IMR-90 (cell line): Measurements from ENCODE around the gene NPFFR1. TPM values are rescaled to one million over a fixed set of nuclear protein-coding genes. Genes with fewer than 3 reads are reported as not detected.

Source experiments
- ATAC-seq: fragments of 200-7000 bp; cut with Tn5 transposase; 2 replicates; pipeline ENCODE4 v1.9.1; 2020; ENCODE audit warnings: low read depth, mild to moderate bottlenecking, moderate library complexity
- BruUV-seq: library from RNA; stranded (reverse); fragments of 400-500 nt; replicated peaks from 2 replicates; lab custom pipeline; 2021; lab: Mats Ljungman, UMichigan
- CTCF ChIA-PET: fragments of 300-600 bp; formaldehyde crosslinking; extraction: SDS; loops from one replicate; lab custom pipeline; 2021; ENCODE audit warnings: antibody characterized with exemption; lab: Yijun Ruan, JAX
- POLR2A ChIA-PET: fragments of 300-600 bp; sonication (Branson Sonifier 250); formaldehyde crosslinking; loops from one replicate; lab custom pipeline; 2022; ENCODE audit warnings: antibody characterized with exemption; ENCODE audit not compliant: unreplicated experiment; lab: Charles Lee
- DNase-seq: peaks from one replicate; pipeline ENCODE4 v3.0.0; 2013
- H2AFZ ChIP-seq: replicated peaks from 2 replicates; pipeline ENCODE3; 2013; ENCODE audit warnings: low read length, mild to moderate bottlenecking; ENCODE audit not compliant: poor library complexity
- H2AK5ac ChIP-seq: 2 replicates; pipeline ENCODE4 v1.6.1; 2013; ENCODE audit warnings: low read depth, low read length, inconsistent platforms
- H2AK9ac ChIP-seq: replicated peaks from 2 replicates; pipeline ENCODE3; 2013; ENCODE audit warnings: mild to moderate bottlenecking, low read depth, low read length, moderate library complexity; ENCODE audit not compliant: poor library complexity
- H2BK120ac ChIP-seq: 2 replicates; pipeline ENCODE4 v1.6.1; 2013; ENCODE audit warnings: low read depth, low read length, inconsistent platforms
- H2BK15ac ChIP-seq: 3 replicates; pipeline ENCODE4 v1.6.1; 2013; ENCODE audit warnings: low read depth, low read length, inconsistent platforms
- H2BK20ac ChIP-seq: 2 replicates; pipeline ENCODE4 v1.6.1; 2013; ENCODE audit warnings: low read depth, mild to moderate bottlenecking, inconsistent platforms, low read length, moderate library complexity
- H2BK5ac ChIP-seq: 2 replicates; pipeline ENCODE4 v1.6.1; 2013; ENCODE audit warnings: mild to moderate bottlenecking, low read depth, low read length, inconsistent platforms; ENCODE audit not compliant: poor library complexity, severe bottlenecking
- H3K14ac ChIP-seq: replicated peaks from 2 replicates; pipeline ENCODE4 v1.6.1; 2013; ENCODE audit warnings: low read depth, low read length, inconsistent platforms
- H3K18ac ChIP-seq: 2 replicates; pipeline ENCODE4 v1.6.1; 2013; ENCODE audit warnings: low read depth, low read length, control low read depth
- H3K23ac ChIP-seq: 2 replicates; pipeline ENCODE4 v1.6.1; 2013; ENCODE audit warnings: low read depth, low read length, inconsistent platforms
- H3K27ac ChIP-seq: 2 replicates; pipeline ENCODE4 v1.5.1; 2013; ENCODE audit warnings: mild to moderate bottlenecking, control low read depth, low read length; ENCODE audit not compliant: insufficient read depth
- H3K27me3 ChIP-seq: 2 replicates; pipeline ENCODE4 v1.6.1; 2013; ENCODE audit warnings: low read length; ENCODE audit not compliant: control insufficient read depth, insufficient read depth
- H3K36me3 ChIP-seq: 2 replicates; pipeline ENCODE4 v1.6.1; 2013; ENCODE audit warnings: low read length, mixed read lengths; ENCODE audit not compliant: control insufficient read depth, insufficient read depth
- H3K4ac ChIP-seq: 2 replicates; pipeline ENCODE4 v1.6.1; 2013; ENCODE audit warnings: low read depth, low read length, inconsistent platforms
- H3K4me1 ChIP-seq: 2 replicates; pipeline ENCODE4 v1.6.1; 2013; ENCODE audit warnings: low read length, mixed read lengths; ENCODE audit not compliant: control insufficient read depth, insufficient read depth
- H3K4me2 ChIP-seq: 2 replicates; pipeline ENCODE4 v1.6.1; 2013; ENCODE audit warnings: low read depth, mild to moderate bottlenecking, control low read depth, low read length, moderate library complexity
- H3K4me3 ChIP-seq: 2 replicates; pipeline ENCODE4 v1.5.1; 2013; ENCODE audit warnings: low read depth, mild to moderate bottlenecking, control low read depth, low read length, moderate library complexity; ENCODE audit not compliant: insufficient read depth
- H3K56ac ChIP-seq: 2 replicates; pipeline ENCODE4 v1.6.1; 2013; ENCODE audit warnings: low read length, inconsistent platforms; ENCODE audit not compliant: insufficient read depth; ENCODE audit errors: extremely low read depth
- H3K79me1 ChIP-seq, 2 experiments: 2 replicates each; pipeline ENCODE4 v1.6.1; 2013; ENCODE audit warnings: low read length in 2 of 2, inconsistent platforms in 1 of 2, low read depth in 1 of 2
- H3K9ac ChIP-seq: 2 replicates; pipeline ENCODE4 v1.6.1; 2013; ENCODE audit warnings: low read depth, low read length, control low read depth
- H3K9me1 ChIP-seq: 2 replicates; pipeline ENCODE4 v1.6.1; 2013; ENCODE audit warnings: low read length, inconsistent platforms; ENCODE audit not compliant: insufficient read depth
- H3K9me3 ChIP-seq: 2 replicates; pipeline ENCODE4 v1.6.1; 2013; ENCODE audit warnings: low read length; ENCODE audit not compliant: control insufficient read depth, insufficient read depth
- H4K20me1 ChIP-seq: 2 replicates; pipeline ENCODE4 v1.6.1; 2013; ENCODE audit warnings: low read length, inconsistent platforms; ENCODE audit not compliant: insufficient read depth
- H4K5ac ChIP-seq: 2 replicates; pipeline ENCODE4 v1.6.1; 2013; ENCODE audit warnings: mild to moderate bottlenecking, low read depth, low read length, control low read depth
- H4K8ac ChIP-seq, 2 experiments: 2 replicates each; pipeline ENCODE4 v1.6.1; 2013; ENCODE audit warnings: low read depth in 2 of 2, low read length in 2 of 2, control low read depth in 1 of 2, inconsistent platforms in 1 of 2
- H4K91ac ChIP-seq: 2 replicates; pipeline ENCODE4 v1.6.1; 2013; ENCODE audit warnings: low read depth, low read length, inconsistent platforms; ENCODE audit not compliant: insufficient read depth
- CEBPB ChIP-seq: IDR thresholded peaks from 2 replicates; pipeline ENCODE4 v1.6.1; 2012; ENCODE audit warnings: low read depth, low read length, improper control_type of control experiment
- CHD1 ChIP-seq: IDR thresholded peaks from 2 replicates; pipeline ENCODE4 v1.6.1; 2012; ENCODE audit warnings: low read depth, low read length, improper control_type of control experiment
- CTCF ChIP-seq: conservative IDR thresholded peaks from 2 replicates; pipeline ENCODE4 v1.5.1; 2012; ENCODE audit warnings: mild to moderate bottlenecking, low read depth, low read length, improper control_type of control experiment
- MAFK ChIP-seq: IDR thresholded peaks from 2 replicates; pipeline ENCODE4 v1.6.1; 2012; ENCODE audit warnings: low read depth, low read length, improper control_type of control experiment
- MAZ ChIP-seq: IDR thresholded peaks from 2 replicates; pipeline ENCODE4 v1.6.1; 2012; ENCODE audit warnings: low read depth, mild to moderate bottlenecking, low read length, improper control_type of control experiment, moderate library complexity, borderline replicate concordance
- MXI1 ChIP-seq: IDR thresholded peaks from 2 replicates; pipeline ENCODE4 v1.6.1; 2012; ENCODE audit warnings: low read depth, mild to moderate bottlenecking, low read length, moderate library complexity, borderline replicate concordance
- NFE2L2 ChIP-seq: fragments of 150-350 bp; IDR thresholded peaks from 2 replicates; pipeline ENCODE4 v1.6.1; 2016; ENCODE audit warnings: low read depth, mild to moderate bottlenecking, low read length
- POLR2A ChIP-seq: IDR thresholded peaks from 2 replicates; pipeline ENCODE4 v1.6.1; 2012; ENCODE audit warnings: mild to moderate bottlenecking, low read depth, low read length
- RCOR1 ChIP-seq: IDR thresholded peaks from 2 replicates; pipeline ENCODE4 v1.6.1; 2012; ENCODE audit warnings: mild to moderate bottlenecking, low read length, improper control_type of control experiment; ENCODE audit not compliant: insufficient replicate concordance
- RFX5 ChIP-seq: IDR thresholded peaks from 2 replicates; pipeline ENCODE4 v1.8.0; 2012; ENCODE audit warnings: low read depth, mild to moderate bottlenecking, low read length, moderate library complexity
- SMC3 ChIP-seq: fragments of 150-350 bp; IDR thresholded peaks from 2 replicates; pipeline ENCODE4 v1.6.1; 2016; ENCODE audit warnings: low read depth, mild to moderate bottlenecking, antibody characterized with exemption, low read length, moderate library complexity
- USF2 ChIP-seq: fragments of 150-350 bp; IDR thresholded peaks from 2 replicates; pipeline ENCODE4 v1.6.1; 2017; ENCODE audit warnings: mild to moderate bottlenecking, antibody characterized with exemption, low read length, low read depth
- WGBS, 2 experiments: methylation state at CpG; one replicate each; pipeline versions ENCODE4 v1.1.5 to v1.1.7; 2013; ENCODE audit warnings: missing lambda C conversion rate in 2 of 2; ENCODE audit not compliant: insufficient read length in 1 of 2; ENCODE audit errors: extremely low coverage in 2 of 2; 5-methylcytosine and 5-hydroxymethylcytosine counted together
- dilution Hi-C: fragments of 300-500 bp; cut with HindIII; formaldehyde crosslinking; loops from one replicate; pipeline ENCODE4 v1.14.3; 2018; ENCODE audit warnings: low sequenced_read_pairs; ENCODE audit not compliant: unreplicated experiment
- in situ Hi-C: fragments of 300-500 bp; cut with MboI; formaldehyde crosslinking; loops from 3 replicates; pipeline ENCODE4 v1.14.3; 2019; ENCODE audit warnings: low sequenced_read_pairs, inconsistent platforms, mixed read lengths
- intact Hi-C: fragments of 100-400 bp; cut with micrococcal nuclease; formaldehyde crosslinking; loops from 2 replicates; pipeline ENCODE4 v1.10.0; 2022
- polyA plus RNA-seq, 3 experiments: library from polyadenylated mRNA; depleted of rRNA; stranded (reverse); fragments of >200 nt; gene quantifications; 2 replicates each; pipeline ENCODE4 v1.2.3, GENCODE V29; 2012; ENCODE audit warnings: low replicate concordance in 1 of 3
- total RNA-seq: library from RNA; depleted of rRNA; stranded (reverse); fragments of >200 nt; gene quantifications from 2 replicates; pipeline ENCODE4 v1.2.3, GENCODE V29; 2012

Gene NPFFR1
- total and polyA plus RNA-seq, 2 of the 4 experiments (the other 2 are of a cell fraction), result not detected

GRCh38 chr10:70266701-70267100, 17.1 kb downstream of the NPFFR1 start:
- peak overlapping the region; percentile 13 for H3K18ac ChIP-seq
- H3K9me1 ChIP-seq, result peaks cover 13% of the 10 kb centered on the region
- ChIA-PET CTCF (interaction anchor here (1.0 kb wide), 1 partner anchor 98 kb away, joined by 3 read pairs; no protein-coding TSS in a partner anchor), POLR2A (no interaction called here)
- no peaks in the 10 kb centered on the region for H3K27me3 ChIP-seq
- peak overlapping the region; percentile 88 for H3K4ac ChIP-seq
- peak overlapping the region; percentile 75; the same call in 2 of the 3 replicates for H2BK15ac ChIP-seq
- ATAC-seq (no peak), DNase-seq (no peak)
- H3K9ac ChIP-seq, result no peak overlapping the region
- H2AFZ ChIP-seq, result peak overlapping the region; percentile 44
- no CpG with 5 or more reads among the region's 1 CpG for WGBS, 2 experiments
- peak overlapping the region; percentile 83 for H3K14ac ChIP-seq
- H3K56ac ChIP-seq, result no peak overlapping the region
- no peak overlapping the region; the same call in 1 of the 2 replicates for H3K4me2 ChIP-seq
- H4K5ac ChIP-seq, result peak overlapping the region; percentile 13; the same call in 1 of the 2 replicates
- H3K79me1 ChIP-seq, result no peaks in the 10 kb centered on the region
- H4K8ac ChIP-seq, result peak overlapping the region in 1 of 2 experiments; percentile 60; a peak in 2 of 4 replicates
- peak overlapping the region; percentile 85 for H2AK5ac ChIP-seq
- H3K4me1 ChIP-seq, result peaks cover 11% of the 10 kb centered on the region
- peak overlapping the region; percentile 89 for H2BK20ac ChIP-seq
- H2BK120ac ChIP-seq, result peak overlapping the region; percentile 88
- H3K4me3 ChIP-seq, result no peak overlapping the region
- no peaks in the 10 kb centered on the region for H3K9me3 ChIP-seq
- peaks cover 8% of the 10 kb centered on the region; the same call in 1 of the 2 replicates for H4K20me1 ChIP-seq
- intact Hi-C loops, result loop anchor here (1.0 to 2.0 kb wide), 2 partner anchors 33 to 98 kb away; partner anchors contain the start of gene PPA1
- dilution Hi-C loops, result no loop called here
- H3K27ac ChIP-seq, result peak overlapping the region; percentile 63; the same call in 1 of the 2 replicates
- peak overlapping the region; percentile 47 for H3K23ac ChIP-seq
- TF ChIP-seq CEBPB (no peak), USF2 (no peak), NFE2L2 (no peak), RCOR1 (no peak), RFX5 (no peak), CHD1 (no peak), CTCF (no peak), MAFK (no peak), SMC3 (no peak), POLR2A (no peak), MXI1 (no peak), MAZ (no peak)
- peak overlapping the region; percentile 58 for H4K91ac ChIP-seq
- H2BK5ac ChIP-seq, result peak overlapping the region; percentile 61
- H3K36me3 ChIP-seq, result no peaks in the 10 kb centered on the region
- H2AK9ac ChIP-seq, result peak overlapping the region; percentile 44
- BruUV-seq, result no TSS peak
- in situ Hi-C loops, result no loop called here
